A549 treated with dexamethasone at 1 μM for 4 hours (cell line): ENCODE results near the gene ANKRD33B. TPM values are rescaled to one million over a fixed set of nuclear protein-coding genes. Genes with fewer than 3 reads are reported as not detected.

Source experiments
- total RNA-seq: library from RNA; stranded (reverse); fragments of 200-300 nt; extraction: Qiagen RNA extraction; gene quantifications from 5 replicates; pipeline ENCODE4 v1.2.3, GENCODE V29; 2022

ANKRD33B gene
- 8.0 to 13.2 TPM (median 11.5 TPM) in 5 replicates for total RNA-seq

GRCh38 chr5:10563945-10564837 is at the start of gene ANKRD33B:
ANKRD33B (plus strand) TSS chr5:10564070; CDS start chr5:10564468, 398 bp downstream.

Other genes starting within 250 kb of the ANKRD33B start
- 38.8 to 87.5 TPM (median 76.7 TPM) in 5 replicates for gene MARCHF6, start 210.4 kb upstream of the ANKRD33B start, total RNA-seq
- gene ROPN1L, start 122.2 kb upstream of the ANKRD33B start, total RNA-seq, result 1.7 to 2.2 TPM (median 2.0 TPM) in 5 replicates
- gene DAP, start 197.2 kb downstream of the ANKRD33B start, total RNA-seq, result 55.3 to 60.0 TPM (median 56.8 TPM) in 5 replicates